T-helper 1 cell treated with Interleukin-12 subunit alpha and Interleukin-12 subunit beta and Interleukin-4 antibody, amounts not matched to agents 30 μg/mL and 1 μg/mL, for 36 hours (primary cell): Measurements from ENCODE around the gene KRT6B.

Experiments
- H3K27ac Mint-ChIP-seq: one replicate; pipeline ENCODE4 v1.8.0; 2021; ENCODE audit warnings: mild to moderate bottlenecking, mixed read lengths
- H3K27me3 Mint-ChIP-seq: one replicate; pipeline ENCODE4 v1.8.0; 2021; ENCODE audit warnings: low read depth, mixed read lengths
- H3K36me3 Mint-ChIP-seq: one replicate; pipeline ENCODE4 v1.8.0; 2021; ENCODE audit warnings: low read depth, mixed read lengths
- H3K4me1 Mint-ChIP-seq: one replicate; pipeline ENCODE4 v1.8.0; 2021; ENCODE audit warnings: low read depth, mixed read lengths
- H3K4me3 Mint-ChIP-seq: one replicate; pipeline ENCODE4 v1.8.0; 2021; ENCODE audit warnings: mild to moderate bottlenecking, moderate library complexity, mixed read lengths
- H3K9me3 Mint-ChIP-seq: one replicate; pipeline ENCODE4 v1.8.0; 2021; ENCODE audit warnings: mixed read lengths

The KRT6B gene

GRCh38 chr12:52436000-52436827 lies 15.7 kb downstream of the KRT6B start:
- no peaks in the 10 kb centered on the region for H3K4me1 Mint-ChIP-seq
- no peak overlapping the region for H3K4me3 Mint-ChIP-seq
- H3K27ac Mint-ChIP-seq, result no peak overlapping the region
- no peaks in the 10 kb centered on the region for H3K9me3 Mint-ChIP-seq
- H3K27me3 Mint-ChIP-seq, result peaks cover 10% of the 10 kb centered on the region
- H3K36me3 Mint-ChIP-seq, result no peaks in the 10 kb centered on the region

- no peaks in the 10 kb centered on the region for H3K4me1 Mint-ChIP-seq
- H3K27me3 Mint-ChIP-seq, result peaks cover 10% of the 10 kb centered on the region
- H3K9me3 Mint-ChIP-seq, result no peaks in the 10 kb centered on the region
- H3K36me3 Mint-ChIP-seq, result no peaks in the 10 kb centered on the region
- H3K4me3 Mint-ChIP-seq, result no peak overlapping the region
- no peak overlapping the region for H3K27ac Mint-ChIP-seq
Measured at GRCh38 chr12:52435659-52435999, 16.3 kb downstream of the KRT6B start.

- Mint-ChIP-seq H3K36me3 (no peaks in the 10 kb centered on the region), H3K9me3 (no peaks in the 10 kb centered on the region), H3K4me3 (no peak overlapping the region), H3K27me3 (peaks cover 10% of the 10 kb centered on the region), H3K4me1 (no peaks in the 10 kb centered on the region), H3K27ac (no peak overlapping the region)
Measured at GRCh38 chr12:52434760-52435530, 17.0 kb downstream of the KRT6B start.

- Mint-ChIP-seq H3K36me3 (no peaks in the 10 kb centered on the region), H3K9me3 (no peaks in the 10 kb centered on the region), H3K27ac (no peak within 1 kb of the TSS), H3K4me1 (no peaks in the 10 kb centered on the region), H3K27me3 (peaks cover 10% of the 10 kb centered on the region), H3K4me3 (no peak within 1 kb of the TSS)
Measured at GRCh38 chr12:52434081-52434733, 17.7 kb downstream of the KRT6B start, which contains the start of gene KRT75. Gene KRT75 (minus strand): TSS chr12:52434371. CDS start chr12:52434304, 67 bp downstream.

- Mint-ChIP-seq H3K27me3 (peaks cover 14% of the 10 kb centered on the region), H3K4me1 (no peaks in the 10 kb centered on the region), H3K36me3 (no peaks in the 10 kb centered on the region), H3K27ac (no peak overlapping the region), H3K9me3 (no peaks in the 10 kb centered on the region), H3K4me3 (no peak overlapping the region)
Measured at GRCh38 chr12:52433501-52434080, 18.4 kb downstream of the KRT6B start.

- Mint-ChIP-seq H3K9me3 (no peaks in the 10 kb centered on the region), H3K27ac (no peak overlapping the region), H3K27me3 (peaks cover 19% of the 10 kb centered on the region), H3K36me3 (no peaks in the 10 kb centered on the region), H3K4me1 (no peaks in the 10 kb centered on the region), H3K4me3 (no peak overlapping the region)
Measured at GRCh38 chr12:52432559-52433207, 19.3 kb downstream of the KRT6B start.

- Mint-ChIP-seq H3K27me3 (peaks cover 21% of the 10 kb centered on the region), H3K9me3 (no peaks in the 10 kb centered on the region), H3K4me3 (no peak overlapping the region), H3K36me3 (no peaks in the 10 kb centered on the region), H3K4me1 (no peaks in the 10 kb centered on the region), H3K27ac (no peak overlapping the region)
Measured at GRCh38 chr12:52428121-52428520, 23.8 kb downstream of the KRT6B start.

- peaks cover 14% of the 10 kb centered on the region for H3K27me3 Mint-ChIP-seq
- no peak overlapping the region for H3K4me3 Mint-ChIP-seq
- H3K9me3 Mint-ChIP-seq, result no peaks in the 10 kb centered on the region
- H3K27ac Mint-ChIP-seq, result no peak overlapping the region
- H3K4me1 Mint-ChIP-seq, result no peaks in the 10 kb centered on the region
- no peaks in the 10 kb centered on the region for H3K36me3 Mint-ChIP-seq
Measured at GRCh38 chr12:52427083-52427482, 24.9 kb downstream of the KRT6B start.

- Mint-ChIP-seq H3K9me3 (no peaks in the 10 kb centered on the region), H3K4me1 (no peaks in the 10 kb centered on the region), H3K27me3 (peaks cover 14% of the 10 kb centered on the region), H3K4me3 (no peak overlapping the region), H3K36me3 (no peaks in the 10 kb centered on the region), H3K27ac (no peak overlapping the region)
Measured at GRCh38 chr12:52426034-52426433, 25.9 kb downstream of the KRT6B start.

- peaks cover 14% of the 10 kb centered on the region for H3K27me3 Mint-ChIP-seq
- H3K36me3 Mint-ChIP-seq, result no peaks in the 10 kb centered on the region
- H3K27ac Mint-ChIP-seq, result no peak overlapping the region
- no peaks in the 10 kb centered on the region for H3K4me1 Mint-ChIP-seq
- no peak overlapping the region for H3K4me3 Mint-ChIP-seq
- no peaks in the 10 kb centered on the region for H3K9me3 Mint-ChIP-seq
Measured at GRCh38 chr12:52425466-52425865, 26.5 kb downstream of the KRT6B start.

GRCh38 chr12:52423661-52424500 lies 28.1 kb downstream of the KRT6B start:
- Mint-ChIP-seq H3K36me3 (no peaks in the 10 kb centered on the region), H3K27me3 (peaks cover 14% of the 10 kb centered on the region), H3K27ac (no peak overlapping the region), H3K4me3 (no peak overlapping the region), H3K9me3 (no peaks in the 10 kb centered on the region), H3K4me1 (no peaks in the 10 kb centered on the region)

- Mint-ChIP-seq H3K4me3 (no peak overlapping the region), H3K27ac (no peak overlapping the region), H3K9me3 (no peaks in the 10 kb centered on the region), H3K27me3 (peaks cover 6% of the 10 kb centered on the region), H3K4me1 (no peaks in the 10 kb centered on the region), H3K36me3 (no peaks in the 10 kb centered on the region)
Measured at GRCh38 chr12:52423035-52423434, 28.9 kb downstream of the KRT6B start.

GRCh38 chr12:52419656-52420055 lies 32.3 kb downstream of the KRT6B start:
- no peaks in the 10 kb centered on the region for H3K36me3 Mint-ChIP-seq
- H3K27ac Mint-ChIP-seq, result no peak overlapping the region
- H3K27me3 Mint-ChIP-seq, result no peaks in the 10 kb centered on the region
- no peak overlapping the region for H3K4me3 Mint-ChIP-seq
- H3K9me3 Mint-ChIP-seq, result no peaks in the 10 kb centered on the region
- no peaks in the 10 kb centered on the region for H3K4me1 Mint-ChIP-seq
